Spleen (tissue), 11 donors: ENCODE data around the gene SDF2L1. TPM values are rescaled to one million over a fixed set of nuclear protein-coding genes. Genes with fewer than 3 reads are reported as not detected.

ENCODE experiments used
- DNase-seq: peaks from one replicate; pipeline ENCODE4 v3.0.0-alpha.2; 2020
- H3K27ac ChIP-seq, 8 donors: fragments of 200-600 bp; sonication (generic) in 7 of 8; 1 replicate in 4 of 8; 2 replicates in 4 of 8; pipeline versions ENCODE4 v1.5.0 to v1.8.0; 2016 to 2021; ENCODE audit warnings: inconsistent platforms in 4 of 8, mild to moderate bottlenecking in 4 of 8, moderate library complexity in 1 of 8
- H3K27me3 ChIP-seq, 7 donors: fragments of 200-600 bp; sonication (generic) in 6 of 7; replicated peaks in 1 of 7; 1 replicate in 4 of 7; 2 replicates in 3 of 7; pipeline versions ENCODE4 v1.5.0 to v1.8.0; 2016 to 2021; ENCODE audit warnings: inconsistent platforms in 3 of 7, mild to moderate bottlenecking in 1 of 7
- H3K36me3 ChIP-seq, 6 donors: fragments of 200-600 bp; sonication (generic) in 5 of 6; 1 replicate in 4 of 6; 2 replicates in 2 of 6; pipeline versions ENCODE4 v1.5.0 to v1.8.0; 2016 to 2021; ENCODE audit warnings: inconsistent platforms in 2 of 6
- H3K4me1 ChIP-seq, 6 donors: fragments of 200-600 bp; sonication (generic) in 5 of 6; 1 replicate in 3 of 6; 2 replicates in 3 of 6; pipeline versions ENCODE4 v1.5.0 to v1.8.0; 2016 to 2021; ENCODE audit warnings: inconsistent platforms in 3 of 6
- H3K4me3 ChIP-seq, 8 donors: fragments of 200-600 bp; sonication (generic) in 7 of 8; 1 replicate in 4 of 8; 2 replicates in 4 of 8; pipeline versions ENCODE4 v1.5.0 to v1.8.0; 2016 to 2021; ENCODE audit warnings: inconsistent platforms in 4 of 8, mild to moderate bottlenecking in 4 of 8, moderate library complexity in 2 of 8
- H3K9me3 ChIP-seq, 8 donors: fragments of 200-600 bp; sonication (generic) in 7 of 8; 1 replicate in 4 of 8; 2 replicates in 4 of 8; pipeline versions ENCODE4 v1.5.0 to v1.8.0; 2016 to 2021; ENCODE audit warnings: inconsistent platforms in 4 of 8
- CTCF ChIP-seq, 11 experiments: fragments of 200-600 bp in 7 of 11; fragments of 450-650 bp in 4 of 11; sonication (generic) in 4 of 11; IDR thresholded peaks in 8 of 11; conservative IDR thresholded peaks in 3 of 11; 1 replicate in 7 of 11; 2 replicates in 4 of 11; pipeline versions ENCODE4 v1.4.0 to v1.8.0; 2016 to 2021; ENCODE audit warnings: antibody characterized with exemption in 11 of 11, inconsistent platforms in 4 of 11, mild to moderate bottlenecking in 1 of 11
- POLR2A ChIP-seq, 3 donors: fragments of 450-650 bp; IDR thresholded peaks; one replicate each; pipeline ENCODE4 v1.5.1; 2017; ENCODE audit warnings: antibody characterized with exemption in 3 of 3, mild to moderate bottlenecking in 1 of 3
- POLR2AphosphoS5 ChIP-seq, 3 donors: sonication (generic); formaldehyde crosslinking; IDR thresholded peaks; one replicate each; pipeline ENCODE4 v1.5.1; 2017; ENCODE audit warnings: antibody characterized with exemption in 3 of 3
- WGBS, 5 donors: extraction: QIAGEN DNeasy Blood & Tissue Kit in 3 of 5; methylation state at CpG; one replicate each; pipeline versions ENCODE4 v1.1.5 to v1.1.7; 2013 to 2018; 5-methylcytosine and 5-hydroxymethylcytosine counted together
- intact Hi-C: fragments of 100-400 bp; cut with DNase I; formaldehyde crosslinking; loops from one replicate; pipeline ENCODE4 v1.15.0; 2023; ENCODE audit warnings: low total_unique reads
- polyA plus RNA-seq, 3 donors: library from polyadenylated mRNA; stranded (reverse); fragments of 200-250 nt; gene quantifications; one replicate each; pipeline ENCODE4 v1.2.1, GENCODE V29; 2013
- total RNA-seq, 7 donors: library from RNA; depleted of rRNA in 3 of 7; stranded (reverse); fragments of >200 nt in 3 of 7; fragmentation: NEBNext Ultra II Directional in 4 of 7; extraction: Animal tissue kit (Norgen Biotek cat#: 25700) in 4 of 7; gene quantifications; one replicate each; pipeline versions ENCODE4 v1.1.0 to v1.2.1, GENCODE V29; 2016 to 2021
- donor health status: healthy with polysubstance abuse.
- donor health status: DM: no; HTN: no; CAD: no; lungs with moderate emphysema.
- donor health status: DM: no; HTN: no; CAD: no.
- donor health status: Bipolar disorder and iron deficiency.
- donor health status: healthy.
- donor health status: DM: no; HTN: no; CAD: no.
- donor health status: DM: yes; HTN: yes; CAD: no.

Gene SDF2L1
- total and polyA plus RNA-seq, 10 donors: 16.6 to 51.9 (median 35.6) TPM

GRCh38 chr22:21679383-21679782 lies 37.3 kb downstream of the SDF2L1 start:
- no peak for DNase-seq
- no peak overlapping the region for H3K27ac ChIP-seq
- no peak for TF ChIP-seq CTCF (IDR thresholded peaks at IDR 0.05 in 8 of 11, conservative IDR thresholded peaks at IDR 0.05 in 3 of 11)
- no peak overlapping the region for H3K4me3 ChIP-seq
- intact Hi-C loops: no loop called here
- H3K36me3 ChIP-seq: peaks cover 0 to 93% (median 50%) of the 10 kb centered on the region in 6 donors
- H3K9me3 ChIP-seq: no peaks in the 10 kb centered on the region
- H3K4me1 ChIP-seq: no peaks in the 10 kb centered on the region
- H3K27me3 ChIP-seq: no peaks in the 10 kb centered on the region
- 84 to 100% (median 97%) methylated on average over 4 of the region's 4 CpGs for whole genome bisulfite sequencing, 5 donors

GRCh38 chr22:21680830-21681565 lies 38.9 kb downstream of the SDF2L1 start:
- Histone ChIP-seq H3K4me3 (no peak overlapping the region), H3K36me3 (peaks cover 0 to 93% (median 50%) of the 10 kb centered on the region in 6 donors), H3K9me3 (no peaks in the 10 kb centered on the region), H3K27me3 (no peaks in the 10 kb centered on the region), H3K27ac (no peak overlapping the region), H3K4me1 (no peaks in the 10 kb centered on the region)
- no peak for TF ChIP-seq POLR2AphosphoS5 (IDR thresholded peaks at IDR 0.05)
- TF ChIP-seq CTCF (IDR thresholded peaks at IDR 0.05 in 8 of 11, conservative IDR thresholded peaks at IDR 0.05 in 3 of 11): no peak
- no peak for TF ChIP-seq POLR2A (IDR thresholded peaks at IDR 0.05)
- no peak for DNase-seq
- intact Hi-C loops: no loop called here
- WGBS, 5 donors: 90 to 96% (median 94%) methylated on average over 15 to 21 of the region's 21 CpGs

GRCh38 chr22:21681566-21682370 lies 39.7 kb downstream of the SDF2L1 start:
- Histone ChIP-seq H3K27ac (no peak overlapping the region), H3K36me3 (peaks cover 0 to 95% (median 58%) of the 10 kb centered on the region in 6 donors), H3K9me3 (no peaks in the 10 kb centered on the region), H3K4me1 (no peaks in the 10 kb centered on the region), H3K4me3 (no peak overlapping the region), H3K27me3 (no peaks in the 10 kb centered on the region)
- intact Hi-C loops: no loop called here
- DNase-seq: no peak
- TF ChIP-seq POLR2A (IDR thresholded peaks at IDR 0.05) (no peak), POLR2AphosphoS5 (IDR thresholded peaks at IDR 0.05) (no peak)
- WGBS, 5 donors: 87 to 94% (median 90%) methylated on average over 14 to 24 of the region's 24 CpGs

- Histone ChIP-seq H3K4me3 (no peak overlapping the region), H3K27me3 (no peaks in the 10 kb centered on the region), H3K4me1 (no peaks in the 10 kb centered on the region), H3K36me3 (peaks cover 0 to 95% (median 65%) of the 10 kb centered on the region in 6 donors), H3K27ac (no peak overlapping the region), H3K9me3 (no peaks in the 10 kb centered on the region)
- intact Hi-C loops: no loop called here
- WGBS, 5 donors: 87 to 93% (median 91%) methylated on average over 20 of the region's 20 CpGs
- TF ChIP-seq POLR2AphosphoS5 (IDR thresholded peaks at IDR 0.05) (no peak), POLR2A (IDR thresholded peaks at IDR 0.05) (no peak), CTCF (IDR thresholded peaks at IDR 0.05 in 8 of 11, conservative IDR thresholded peaks at IDR 0.05 in 3 of 11) (no peak)
- no peak for DNase-seq
These were observed 40.5 kb downstream of the SDF2L1 start for GRCh38 chr22:21682385-21683175.
